ENCODE data around the gene FAM186B. TPM values are rescaled to one million over a fixed set of nuclear protein-coding genes. Genes with fewer than 3 reads are reported as not detected.

FAM186B gene
- total and polyA plus RNA-seq, 7 experiments from 2014 or later: 0.13 to 1.1 (median 0.31) TPM

- Histone ChIP-seq H3K27me3 (ENCODE audit: control insufficient read depth in 2 of 2, insufficient read depth in 2 of 2, low read length in 2 of 2) (no peaks in the 10 kb centered on the region), H3K36me3 (ENCODE audit: control insufficient read depth in 2 of 3, insufficient read depth in 3 of 3, low read length in 3 of 3) (peaks cover 16 to 52% (median 31%) of the 10 kb centered on the region in 3 experiments), H3K27ac (ENCODE audit: low read depth, low read length) (no peak overlapping the region), H3K4me1 (ENCODE audit: control insufficient read depth in 2 of 2, insufficient read depth in 2 of 2, low read length in 2 of 2) (peaks cover 33 to 42% of the 10 kb centered on the region in 2 donors), H3K4me3 (ENCODE audit: low read length) (no peak overlapping the region), H3K9me3 (ENCODE audit: control insufficient read depth in 2 of 3, low read length in 3 of 3) (no peaks in the 10 kb centered on the region)
- Mint-ChIP-seq H3K27ac (peak overlapping the region in 7 of 9 donors; percentile 8 to 69 (median 34)), H3K27me3 (peaks cover 0 to 3% (median 0%) of the 10 kb centered on the region in 5 donors), H3K4me1 (peaks cover 35 to 68% (median 54%) of the 10 kb centered on the region in 7 donors), H3K4me3 (peak overlapping the region in 9 of 10 donors; percentile 19 to 94 (median 50)), H3K9me3 (no peaks in the 10 kb centered on the region), H3K36me3 (peaks cover 8 to 28% (median 15%) of the 10 kb centered on the region in 5 donors)
- ChIA-PET POLR2A (interaction anchor here (0.6 kb wide), 1 partner anchor 28 kb away, joined by 3 read pairs; no protein-coding TSS in a partner anchor), CTCF (interaction anchor here (0.8 to 1.2 kb wide), 2 partner anchors 26 to 58 kb away, joined by 3 to 5 read pairs; partner anchors contain the start of gene PRPF40B)
- ATAC-seq (no peak), DNase-seq (no peak)
- intact Hi-C loops (cut with micrococcal nuclease): loop anchor here (1.0 to 5.0 kb wide), 6 partner anchors 12 to 547 kb away; partner anchors contain the start of genes BCDIN3D (in 1 of the 2), COX14 (in 1 of the 2), FMNL3 (in 1 of the 2) and SPATS2 (in 1 of the 2)
Measured at GRCh38 chr12:49565406-49566265, 39.8 kb downstream of the FAM186B start.

- DNase-seq (no peak), ATAC-seq (no peak)
- peak overlapping the region; percentile 21 to 94 (median 42) for H3K4me3 Mint-ChIP-seq
- Histone ChIP-seq H3K4me1 (ENCODE audit: control insufficient read depth in 2 of 2, insufficient read depth in 2 of 2, low read length in 2 of 2) (peaks cover 33 to 42% of the 10 kb centered on the region in 2 donors), H3K4me3 (ENCODE audit: low read length) (no peak overlapping the region), H3K27ac (ENCODE audit: low read depth, low read length) (no peak overlapping the region), H3K27me3 (ENCODE audit: control insufficient read depth in 2 of 2, insufficient read depth in 2 of 2, low read length in 2 of 2) (no peaks in the 10 kb centered on the region), H3K9me3 (ENCODE audit: control insufficient read depth in 2 of 3, low read length in 3 of 3) (no peaks in the 10 kb centered on the region), H3K36me3 (ENCODE audit: control insufficient read depth in 2 of 3, insufficient read depth in 3 of 3, low read length in 3 of 3) (peaks cover 16 to 60% (median 38%) of the 10 kb centered on the region in 3 experiments)
- ChIA-PET CTCF (interaction anchor here (0.8 to 1.2 kb wide), 2 partner anchors 25 to 58 kb away, joined by 3 to 5 read pairs; partner anchors contain the start of gene PRPF40B), POLR2A (interaction anchor here (0.6 kb wide), 1 partner anchor 27 kb away, joined by 3 read pairs; no protein-coding TSS in a partner anchor)
- H3K27me3 Mint-ChIP-seq: peaks cover 0 to 3% (median 0%) of the 10 kb centered on the region in 5 donors
- intact Hi-C loops (cut with micrococcal nuclease): loop anchor here (1.0 to 5.0 kb wide), 6 partner anchors 12 to 547 kb away; partner anchors contain the start of genes BCDIN3D (in 1 of the 2), COX14 (in 1 of the 2), FMNL3 (in 1 of the 2) and SPATS2 (in 1 of the 2)
- H3K36me3 Mint-ChIP-seq: peaks cover 8 to 27% (median 16%) of the 10 kb centered on the region in 5 donors
- peaks cover 31 to 63% (median 53%) of the 10 kb centered on the region in 7 donors for H3K4me1 Mint-ChIP-seq
- peak overlapping the region in 6 of 9 donors; percentile 28 to 73 (median 46) for H3K27ac Mint-ChIP-seq
- H3K9me3 Mint-ChIP-seq: no peaks in the 10 kb centered on the region
Measured at GRCh38 chr12:49564686-49565405, 40.6 kb downstream of the FAM186B start.

- peak overlapping the region in 7 of 9 donors; percentile 8 to 69 (median 58) for H3K27ac Mint-ChIP-seq
Measured at GRCh38 chr12:49563951-49564685, 41.3 kb downstream of the FAM186B start.

GRCh38 chr12:49562831-49563230, 42.6 kb downstream of the FAM186B start:
- H3K27me3 Mint-ChIP-seq: peaks cover 0 to 2% (median 0%) of the 10 kb centered on the region in 5 donors
- H3K27ac Mint-ChIP-seq: peak overlapping the region in 1 of 9 donors; percentile 59
- ChIA-PET CTCF (no interaction called here), POLR2A (interaction anchor here (1.2 to 1.5 kb wide), 2 partner anchors 8 to 9 kb away, joined by 3 to 8 read pairs; no protein-coding TSS in a partner anchor)
- intact Hi-C loops (cut with micrococcal nuclease): no loop called here
- peaks cover 8 to 38% (median 14%) of the 10 kb centered on the region in 5 donors for H3K36me3 Mint-ChIP-seq
- Histone ChIP-seq H3K4me1 (ENCODE audit: control insufficient read depth in 2 of 2, insufficient read depth in 2 of 2, low read length in 2 of 2) (peaks cover 28 to 37% of the 10 kb centered on the region in 2 donors), H3K27me3 (ENCODE audit: control insufficient read depth in 2 of 2, insufficient read depth in 2 of 2, low read length in 2 of 2) (no peaks in the 10 kb centered on the region), H3K36me3 (ENCODE audit: control insufficient read depth in 2 of 3, insufficient read depth in 3 of 3, low read length in 3 of 3) (peaks cover 22 to 73% (median 42%) of the 10 kb centered on the region in 3 experiments), H3K9me3 (ENCODE audit: control insufficient read depth in 2 of 3, low read length in 3 of 3) (no peaks in the 10 kb centered on the region), H3K4me3 (ENCODE audit: low read length) (no peak overlapping the region), H3K27ac (ENCODE audit: low read depth, low read length) (no peak overlapping the region)
- DNase-seq (no peak), ATAC-seq (no peak)
- H3K4me3 Mint-ChIP-seq: no peak overlapping the region
- peaks cover 25 to 52% (median 42%) of the 10 kb centered on the region in 7 donors for H3K4me1 Mint-ChIP-seq
- no peaks in the 10 kb centered on the region for H3K9me3 Mint-ChIP-seq

More at GRCh38 chr12:49563951-49564685, 41.3 kb downstream of the FAM186B start:
- Histone ChIP-seq H3K4me3 (ENCODE audit: low read length) (no peak overlapping the region), H3K27me3 (ENCODE audit: control insufficient read depth in 2 of 2, insufficient read depth in 2 of 2, low read length in 2 of 2) (no peaks in the 10 kb centered on the region), H3K36me3 (ENCODE audit: control insufficient read depth in 2 of 3, insufficient read depth in 3 of 3, low read length in 3 of 3) (peaks cover 16 to 68% (median 42%) of the 10 kb centered on the region in 3 experiments), H3K4me1 (ENCODE audit: control insufficient read depth in 2 of 2, insufficient read depth in 2 of 2, low read length in 2 of 2) (peaks cover 33 to 42% of the 10 kb centered on the region in 2 donors), H3K9me3 (ENCODE audit: control insufficient read depth in 2 of 3, low read length in 3 of 3) (no peaks in the 10 kb centered on the region), H3K27ac (ENCODE audit: low read depth, low read length) (no peak overlapping the region)
- intact Hi-C loops (cut with micrococcal nuclease): no loop called here
- Mint-ChIP-seq H3K9me3 (no peaks in the 10 kb centered on the region), H3K4me1 (peaks cover 31 to 63% (median 53%) of the 10 kb centered on the region in 7 donors), H3K27me3 (peaks cover 0 to 3% (median 0%) of the 10 kb centered on the region in 5 donors), H3K36me3 (peaks cover 8 to 31% (median 16%) of the 10 kb centered on the region in 5 donors), H3K4me3 (peak overlapping the region in 6 of 10 donors; percentile 23 to 94 (median 43))
- no peak for DNase-seq
- POLR2A ChIA-PET: interaction anchor here (0.9 to 1.0 kb wide), 3 partner anchors 24 to 241 kb away, joined by 3 to 4 read pairs (median 3); partner anchors contain the start of genes SPATS2 and TROAP
- CTCF ChIA-PET: interaction anchor here (1.2 kb wide), 1 partner anchor 25 kb away, joined by 5 read pairs; no protein-coding TSS in a partner anchor
- no peak for ATAC-seq

GRCh38 chr12:49562233-49562632, 43.2 kb downstream of the FAM186B start:
- no peak for ATAC-seq
- peaks cover 22 to 78% (median 42%) of the 10 kb centered on the region in 3 experiments for H3K36me3 ChIP-seq (ENCODE audit: control insufficient read depth in 2 of 3, insufficient read depth in 3 of 3, low read length in 3 of 3)
- Mint-ChIP-seq H3K9me3 (no peaks in the 10 kb centered on the region), H3K4me3 (peak overlapping the region in 1 of 10 donors; percentile 2), H3K27ac (peak overlapping the region in 2 of 9 donors; percentile 8 to 32), H3K27me3 (no peaks in the 10 kb centered on the region), H3K4me1 (peaks cover 20 to 46% (median 36%) of the 10 kb centered on the region in 7 donors), H3K36me3 (peaks cover 8 to 38% (median 14%) of the 10 kb centered on the region in 5 donors)
- H3K27ac ChIP-seq (ENCODE audit: low read depth, low read length): no peak overlapping the region
- H3K4me1 ChIP-seq (ENCODE audit: control insufficient read depth in 2 of 2, insufficient read depth in 2 of 2, low read length in 2 of 2): peaks cover 26 to 35% of the 10 kb centered on the region in 2 donors
- H3K9me3 ChIP-seq (ENCODE audit: control insufficient read depth in 2 of 3, low read length in 3 of 3): no peaks in the 10 kb centered on the region
- intact Hi-C loops (cut with micrococcal nuclease): no loop called here
- no peak overlapping the region for H3K4me3 ChIP-seq (ENCODE audit: low read length)
- ChIA-PET POLR2A (interaction anchor here (1.2 to 1.5 kb wide), 2 partner anchors 8 to 9 kb away, joined by 3 to 8 read pairs; no protein-coding TSS in a partner anchor), CTCF (interaction anchor here (0.6 kb wide), 1 partner anchor 204 kb away, joined by 3 read pairs; no protein-coding TSS in a partner anchor)
- DNase-seq: no peak
- H3K27me3 ChIP-seq (ENCODE audit: control insufficient read depth in 2 of 2, insufficient read depth in 2 of 2, low read length in 2 of 2): no peaks in the 10 kb centered on the region

All from naive thymus-derived CD4-positive, alpha-beta T cell (primary cell).